A549 (cell line): Measurements from ENCODE around the gene FSTL5. TPM values are rescaled to one million over a fixed set of nuclear protein-coding genes. Genes with fewer than 3 reads are reported as not detected.
A peak's percentile ranks its signal among the peaks of the same experiment; 100 is the strongest.

Source experiments
- ATAC-seq, 2 experiments: fragments of 200-7000 bp in 1 of 2; fragments of >200 bp in 1 of 2; cut with Nextera tagmentation in 1 of 2; cut with Tn5 transposase in 1 of 2; 3 replicates each; pipeline versions ENCODE4 v1.8.0 to v1.9.1; 2018 to 2020; ENCODE audit warnings: mild to moderate bottlenecking in 1 of 2, moderate library complexity in 1 of 2
- CTCF ChIA-PET: fragments of 300-600 bp; sonication (Branson Sonifier 250); formaldehyde crosslinking; extraction: SDS; loops from one replicate; lab custom pipeline; 2021; ENCODE audit warnings: antibody characterized with exemption, inconsistent platforms; lab: Yijun Ruan, JAX
- POLR2A ChIA-PET: fragments of 350-600 bp; formaldehyde crosslinking; extraction: SDS; loops from one replicate; lab custom pipeline; 2021; ENCODE audit warnings: antibody characterized with exemption, inconsistent platforms; lab: Yijun Ruan, JAX
- DNase-seq, 2 experiments: peaks; one replicate each; pipeline versions ENCODE4 v3.0.0 to v3.0.0-alpha.2; 2011 to 2016; ENCODE audit warnings: low read depth in 1 of 2, low spot score in 1 of 2
- FAIRE-seq: peaks from 2 replicates; lab custom pipeline; 2011; peaks lifted over from hg19 to GRCh38; lab: Jason Lieb, UNC
- H3K27ac ChIP-seq, 2 experiments: fragments of >200 bp; sonication (Bioruptor Twin); formaldehyde crosslinking; 3 replicates each; pipeline ENCODE4 v1.5.1; 2016 to 2017
- H3K4me1 ChIP-seq: fragments of >200 bp; sonication (Bioruptor Twin); formaldehyde crosslinking; 3 replicates; pipeline ENCODE4 v1.6.1; 2016
- H3K4me2 ChIP-seq: fragments of >200 bp; sonication (Bioruptor Twin); formaldehyde crosslinking; 3 replicates; pipeline ENCODE4 v1.6.1; 2016
- H3K4me3 ChIP-seq: fragments of >200 bp; sonication (Bioruptor Twin); formaldehyde crosslinking; 3 replicates; pipeline ENCODE4 v1.5.1; 2016
- H3K9me3 ChIP-seq: fragments of >200 bp; sonication (Bioruptor Twin); formaldehyde crosslinking; 3 replicates; pipeline ENCODE4 v1.6.1; 2016
- BHLHE40 ChIP-seq: IDR thresholded peaks from 2 replicates; pipeline ENCODE4 v1.6.1; 2012; ENCODE audit warnings: low read depth, low read length, inconsistent platforms
- CBX2 ChIP-seq: fragments of 200-600 bp; sonication (generic); IDR thresholded peaks from 2 replicates; pipeline ENCODE4 v1.6.1; 2016; ENCODE audit warnings: low read depth, mild to moderate bottlenecking, borderline replicate concordance
- CBX8 ChIP-seq: fragments of 200-600 bp; sonication (generic); IDR thresholded peaks from 2 replicates; pipeline ENCODE4 v1.6.1; 2016
- CEBPB ChIP-seq, 2 experiments: fragments of >200 bp in 1 of 2; sonication (Bioruptor Twin) in 1 of 2; formaldehyde crosslinking in 1 of 2; IDR thresholded peaks; 2 replicates each; pipeline ENCODE4 v1.6.1; 2012 to 2016
- CHD2 ChIP-seq: fragments of 150-350 bp; IDR thresholded peaks from 2 replicates; pipeline ENCODE4 v1.6.1; 2014; ENCODE audit warnings: low read length; ENCODE audit not compliant: partially characterized antibody
- CHD4 ChIP-seq: fragments of 200-600 bp; sonication (generic); IDR thresholded peaks from 2 replicates; pipeline ENCODE4 v1.6.1; 2016; ENCODE audit warnings: antibody characterized with exemption, mild to moderate bottlenecking, borderline replicate concordance
- ESRRA ChIP-seq: fragments of 150-350 bp; IDR thresholded peaks from 2 replicates; pipeline ENCODE4 v1.6.1; 2014; ENCODE audit warnings: mild to moderate bottlenecking, low read length, borderline replicate concordance
- FOSB ChIP-seq: fragments of 250-450 bp; sonication (Bioruptor Pico); IDR thresholded peaks from 2 replicates; pipeline ENCODE4 v1.5.0; 2020; ENCODE audit warnings: mild to moderate bottlenecking, moderate library complexity
- FOSL2 ChIP-seq, 2 experiments: fragments of 450-650 bp in 1 of 2; fragments of >200 bp in 1 of 2; sonication (Bioruptor Twin) in 1 of 2; formaldehyde crosslinking; IDR thresholded peaks; 2 replicates each; pipeline versions ENCODE4 v1.5.0 to v1.6.1; 2016 to 2020; ENCODE audit warnings: mild to moderate bottlenecking in 1 of 2, moderate library complexity in 1 of 2
- FOXS1 ChIP-seq: fragments of 250-450 bp; sonication (Bioruptor Pico); IDR thresholded peaks from 2 replicates; pipeline ENCODE4 v1.5.0; 2020; ENCODE audit warnings: mild to moderate bottlenecking, moderate library complexity
- GATA3 ChIP-seq: IDR thresholded peaks from 2 replicates; pipeline ENCODE4 v1.6.1; 2012; ENCODE audit warnings: borderline replicate concordance
- HEYL ChIP-seq: fragments of 250-450 bp; sonication (Bioruptor Pico); IDR thresholded peaks from 2 replicates; pipeline ENCODE4 v1.8.0; 2021; ENCODE audit warnings: mild to moderate bottlenecking, moderate library complexity
- HOXB13 ChIP-seq: fragments of 250-450 bp; sonication (Bioruptor Pico); IDR thresholded peaks from 2 replicates; pipeline ENCODE4 v1.5.0; 2020; ENCODE audit warnings: low read depth, mild to moderate bottlenecking, moderate library complexity
- HOXB5 ChIP-seq: fragments of 250-450 bp; sonication (Bioruptor Pico); IDR thresholded peaks from 2 replicates; pipeline ENCODE4 v1.5.0; 2020; ENCODE audit warnings: mild to moderate bottlenecking, moderate library complexity
- JUNB ChIP-seq: fragments of >200 bp; sonication (Bioruptor Twin); formaldehyde crosslinking; IDR thresholded peaks from 2 replicates; pipeline ENCODE4 v1.6.1; 2016
- KDM5A ChIP-seq: fragments of 200-600 bp; sonication (generic); IDR thresholded peaks from 2 replicates; pipeline ENCODE4 v1.6.1; 2016; ENCODE audit warnings: antibody characterized with exemption, mild to moderate bottlenecking
- MAZ ChIP-seq: fragments of 150-350 bp; IDR thresholded peaks from 2 replicates; pipeline ENCODE4 v1.6.1; 2014; ENCODE audit warnings: antibody characterized with exemption, low read depth, low read length, borderline replicate concordance
- MYC ChIP-seq: IDR thresholded peaks from 2 replicates; pipeline ENCODE4 v1.6.1; 2012; ENCODE audit warnings: mild to moderate bottlenecking, inconsistent platforms, low read length, improper control_type of control experiment, borderline replicate concordance
- NFE2L2 ChIP-seq: fragments of 150-350 bp; conservative IDR thresholded peaks from 2 replicates; pipeline ENCODE4 v1.6.1; 2014; ENCODE audit warnings: low read length
- NR3C1 ChIP-seq: fragments of >200 bp; sonication (Bioruptor Twin); formaldehyde crosslinking; IDR thresholded peaks from 3 replicates; pipeline ENCODE4 v1.6.1; 2017
- POLR2A ChIP-seq: IDR thresholded peaks from 2 replicates; pipeline ENCODE4 v1.6.1; 2012; ENCODE audit warnings: mild to moderate bottlenecking, low read length
- RFX5 ChIP-seq: fragments of 450-650 bp; IDR thresholded peaks from 2 replicates; pipeline ENCODE4 v1.7.1; 2014; ENCODE audit warnings: antibody characterized with exemption, mild to moderate bottlenecking, moderate library complexity
- SREBF2 ChIP-seq: fragments of 450-650 bp; IDR thresholded peaks from 2 replicates; pipeline ENCODE4 v1.6.1; 2014; ENCODE audit warnings: mild to moderate bottlenecking, moderate library complexity
- TFCP2L1 ChIP-seq: fragments of 250-450 bp; sonication (Bioruptor Pico); IDR thresholded peaks from 2 replicates; pipeline ENCODE4 v1.5.0; 2021; ENCODE audit warnings: mild to moderate bottlenecking
- ZNF302 ChIP-seq: fragments of 250-450 bp; sonication (Bioruptor Pico); IDR thresholded peaks from 2 replicates; pipeline ENCODE4 v1.9.0; 2021; ENCODE audit warnings: inconsistent platforms, mild to moderate bottlenecking, moderate library complexity
- ZSCAN20 ChIP-seq: fragments of 250-450 bp; sonication (Bioruptor Pico); IDR thresholded peaks from 2 replicates; pipeline ENCODE4 v1.8.0; 2022; ENCODE audit warnings: mild to moderate bottlenecking, moderate library complexity
- WGBS: methylation state at CpG from one replicate; pipeline ENCODE4 v1.1.6; 2017; ENCODE audit errors: missing lambda C conversion rate; 5-methylcytosine and 5-hydroxymethylcytosine counted together
- polyA plus RNA-seq, 4 experiments: library from polyadenylated mRNA; depleted of rRNA in 3 of 4; stranded (reverse); fragments of >200 nt; fragmentation: RNase III in 1 of 4; extraction: RNeasy Plus Mini Kit Qiagen cat#74134 plus additional on column Dnase treatment in 1 of 4; gene quantifications; 2 replicates in 3 of 4; 3 replicates in 1 of 4; pipeline ENCODE4 v1.2.3, GENCODE V29; 2011 to 2017
- TF ChIP-seq, protein P1 (sequence below): fragments of 150-350 bp; IDR thresholded peaks from 2 replicates; pipeline ENCODE4 v1.6.1; 2014; ENCODE audit warnings: low read depth, mild to moderate bottlenecking, low read length
- TF ChIP-seq, protein P2 (sequence below): IDR thresholded peaks from 2 replicates; pipeline ENCODE4 v1.6.1; 2012
- TF ChIP-seq, protein P3 (sequence below): fragments of 200-600 bp; sonication (generic); IDR thresholded peaks from 2 replicates; pipeline ENCODE4 v1.6.1; 2016; ENCODE audit warnings: antibody characterized with exemption, mild to moderate bottlenecking, moderate library complexity
- TF ChIP-seq, protein P4 (sequence below): fragments of >200 bp; sonication (Bioruptor Twin); formaldehyde crosslinking; IDR thresholded peaks from 2 replicates; pipeline ENCODE4 v1.6.1; 2016
- TF ChIP-seq, protein P5 (sequence below): fragments of 450-650 bp; IDR thresholded peaks from 2 replicates; pipeline ENCODE4 v1.6.1; 2014; ENCODE audit warnings: antibody characterized with exemption

Gene FSTL5
- polyA plus RNA-seq, 2 of the 4 experiments (the other 2 are of a cell fraction): 0.06 to 0.10 TPM

DNA sequence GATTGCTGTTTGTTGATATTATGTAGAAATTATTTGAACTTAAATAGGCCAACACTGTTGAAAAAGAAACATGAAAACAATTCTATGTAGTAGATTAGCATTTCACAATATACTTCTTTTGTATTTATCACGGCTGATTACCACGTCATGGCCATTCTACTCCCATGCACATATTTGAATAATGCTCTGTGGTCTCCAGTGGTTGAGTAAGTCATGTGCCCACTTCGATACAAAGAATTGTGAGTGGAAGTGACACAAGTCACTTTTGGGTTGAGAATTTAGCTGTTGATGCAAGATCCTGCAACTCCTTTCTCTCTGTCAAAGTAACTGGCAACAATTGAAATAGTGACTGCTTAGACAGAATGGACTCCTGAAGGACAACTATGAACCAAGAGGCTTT, 6.7 kb upstream of the FSTL5 start:
- Histone ChIP-seq H3K4me2 (no peak overlapping the region), H3K9me3 (no peaks in the 10 kb centered on the region), H3K27ac (no peak overlapping the region), H3K4me3 (no peak overlapping the region), H3K4me1 (no peaks in the 10 kb centered on the region; the same call in 2 of the 3 replicates)
- ChIA-PET CTCF (no interaction called here), POLR2A (no interaction called here)
- TF ChIP-seq HOXB5 (CRISPR knock-in tag) (no peak), NFE2L2 (no peak), TFCP2L1 (CRISPR knock-in tag) (no peak), FOSL2 (IDR thresholded peaks at IDR 0.05) (no peak), FOSL2 (CRISPR knock-in tag; IDR thresholded peaks at IDR 0.05) (no peak), FOSB (CRISPR knock-in tag) (no peak), CHD2 (no peak), ESRRA (no peak)
- TF ChIP-seq, protein P1, sequence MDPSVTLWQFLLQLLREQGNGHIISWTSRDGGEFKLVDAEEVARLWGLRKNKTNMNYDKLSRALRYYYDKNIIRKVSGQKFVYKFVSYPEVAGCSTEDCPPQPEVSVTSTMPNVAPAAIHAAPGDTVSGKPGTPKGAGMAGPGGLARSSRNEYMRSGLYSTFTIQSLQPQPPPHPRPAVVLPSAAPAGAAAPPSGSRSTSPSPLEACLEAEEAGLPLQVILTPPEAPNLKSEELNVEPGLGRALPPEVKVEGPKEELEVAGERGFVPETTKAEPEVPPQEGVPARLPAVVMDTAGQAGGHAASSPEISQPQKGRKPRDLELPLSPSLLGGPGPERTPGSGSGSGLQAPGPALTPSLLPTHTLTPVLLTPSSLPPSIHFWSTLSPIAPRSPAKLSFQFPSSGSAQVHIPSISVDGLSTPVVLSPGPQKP: no peak
- ATAC-seq (no peak), FAIRE-seq (no peak), DNase-seq (no peak)
- WGBS: 48% methylated on average over 3 of the region's 3 CpGs

DNA sequence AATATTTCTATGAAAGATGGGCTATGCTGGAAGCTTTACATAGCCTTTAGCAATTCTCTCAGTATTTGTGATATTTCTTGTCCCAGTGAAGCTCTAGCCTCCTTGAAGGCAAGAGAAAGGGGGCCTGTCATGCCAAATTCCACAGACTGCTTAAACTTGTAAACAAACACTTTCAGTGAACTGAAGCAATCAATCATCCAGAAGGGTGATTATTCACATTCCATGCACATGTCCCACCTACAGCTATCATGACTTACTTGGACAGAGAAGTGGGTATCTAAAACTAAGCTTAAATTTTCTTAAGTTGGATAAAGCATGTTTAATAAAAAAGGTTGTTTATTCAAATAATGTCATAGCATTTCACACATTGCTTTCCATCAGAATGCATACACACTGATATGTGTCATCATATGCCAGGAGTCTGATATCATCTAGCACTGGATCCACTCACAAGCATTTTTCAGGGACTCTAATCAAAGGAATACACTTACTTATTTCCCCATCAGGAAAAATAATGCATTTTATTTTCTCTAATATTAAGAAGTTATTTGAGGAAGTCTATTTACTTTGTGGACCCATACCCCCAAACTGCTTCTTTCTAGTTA, 1.2 kb upstream of the FSTL5 start:
- FAIRE-seq (no peak), ATAC-seq (no peak), DNase-seq (no peak)
- H3K4me2 ChIP-seq: peak overlapping the region; percentile 86
- peaks cover 5% of the 10 kb centered on the region; the same call in 1 of the 3 replicates for H3K4me1 ChIP-seq
- no peaks in the 10 kb centered on the region for H3K9me3 ChIP-seq
- no peak overlapping the region for H3K27ac ChIP-seq
- CTCF ChIA-PET: no interaction called here
- POLR2A ChIA-PET: no interaction called here
- peak overlapping the region; percentile 54; the same call in 1 of the 3 replicates for H3K4me3 ChIP-seq
- TF ChIP-seq CBX8 (no peak), MYC (no peak), RFX5 (no peak), CEBPB (IDR thresholded peaks at IDR 0.05) (no peak), JUNB (no peak), POLR2A (no peak), FOXS1 (CRISPR knock-in tag) (no peak), SREBF2 (no peak), MAZ (no peak), ZSCAN20 (CRISPR knock-in tag) (no peak)
- TF ChIP-seq, protein P2, sequence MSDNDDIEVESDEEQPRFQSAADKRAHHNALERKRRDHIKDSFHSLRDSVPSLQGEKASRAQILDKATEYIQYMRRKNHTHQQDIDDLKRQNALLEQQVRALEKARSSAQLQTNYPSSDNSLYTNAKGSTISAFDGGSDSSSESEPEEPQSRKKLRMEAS: no peak
- TF ChIP-seq, protein P3, sequence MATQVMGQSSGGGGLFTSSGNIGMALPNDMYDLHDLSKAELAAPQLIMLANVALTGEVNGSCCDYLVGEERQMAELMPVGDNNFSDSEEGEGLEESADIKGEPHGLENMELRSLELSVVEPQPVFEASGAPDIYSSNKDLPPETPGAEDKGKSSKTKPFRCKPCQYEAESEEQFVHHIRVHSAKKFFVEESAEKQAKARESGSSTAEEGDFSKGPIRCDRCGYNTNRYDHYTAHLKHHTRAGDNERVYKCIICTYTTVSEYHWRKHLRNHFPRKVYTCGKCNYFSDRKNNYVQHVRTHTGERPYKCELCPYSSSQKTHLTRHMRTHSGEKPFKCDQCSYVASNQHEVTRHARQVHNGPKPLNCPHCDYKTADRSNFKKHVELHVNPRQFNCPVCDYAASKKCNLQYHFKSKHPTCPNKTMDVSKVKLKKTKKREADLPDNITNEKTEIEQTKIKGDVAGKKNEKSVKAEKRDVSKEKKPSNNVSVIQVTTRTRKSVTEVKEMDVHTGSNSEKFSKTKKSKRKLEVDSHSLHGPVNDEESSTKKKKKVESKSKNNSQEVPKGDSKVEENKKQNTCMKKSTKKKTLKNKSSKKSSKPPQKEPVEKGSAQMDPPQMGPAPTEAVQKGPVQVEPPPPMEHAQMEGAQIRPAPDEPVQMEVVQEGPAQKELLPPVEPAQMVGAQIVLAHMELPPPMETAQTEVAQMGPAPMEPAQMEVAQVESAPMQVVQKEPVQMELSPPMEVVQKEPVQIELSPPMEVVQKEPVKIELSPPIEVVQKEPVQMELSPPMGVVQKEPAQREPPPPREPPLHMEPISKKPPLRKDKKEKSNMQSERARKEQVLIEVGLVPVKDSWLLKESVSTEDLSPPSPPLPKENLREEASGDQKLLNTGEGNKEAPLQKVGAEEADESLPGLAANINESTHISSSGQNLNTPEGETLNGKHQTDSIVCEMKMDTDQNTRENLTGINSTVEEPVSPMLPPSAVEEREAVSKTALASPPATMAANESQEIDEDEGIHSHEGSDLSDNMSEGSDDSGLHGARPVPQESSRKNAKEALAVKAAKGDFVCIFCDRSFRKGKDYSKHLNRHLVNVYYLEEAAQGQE: no peak

DNA sequence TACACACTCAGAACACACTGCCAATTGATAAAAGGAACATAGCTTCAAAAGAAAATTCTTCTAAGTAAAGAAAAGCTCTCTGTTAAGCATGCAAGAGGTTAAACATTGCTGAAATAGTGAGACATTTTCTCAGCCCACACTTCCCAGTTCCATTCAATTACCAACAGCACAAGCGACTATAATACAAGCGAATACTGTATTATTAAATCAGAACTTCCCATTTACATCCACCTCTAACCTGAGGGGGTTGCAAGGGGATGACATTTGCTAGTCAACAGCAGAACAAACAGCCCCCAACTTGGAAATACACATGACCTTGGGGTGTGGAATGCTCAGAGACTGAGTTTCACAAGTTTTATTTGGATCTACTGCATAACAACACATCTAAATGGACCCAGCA, 1.1 kb downstream of the FSTL5 start:
- peaks cover 5% of the 10 kb centered on the region; the same call in 1 of the 3 replicates for H3K4me1 ChIP-seq
- CTCF ChIA-PET: no interaction called here
- no peaks in the 10 kb centered on the region for H3K9me3 ChIP-seq
- H3K4me2 ChIP-seq: no peak overlapping the region
- FAIRE-seq (no peak), DNase-seq (no peak), ATAC-seq (no peak)
- no peak overlapping the region for H3K27ac ChIP-seq
- H3K4me3 ChIP-seq: no peak overlapping the region
- 48% methylated on average over 2 of the region's 2 CpGs for WGBS
- POLR2A ChIA-PET: no interaction called here
- TF ChIP-seq ZNF302 (no peak), KDM5A (no peak), GATA3 (no peak), HEYL (CRISPR knock-in tag) (no peak), CHD4 (no peak), CBX8 (no peak), FOXS1 (CRISPR knock-in tag) (no peak), BHLHE40 (no peak), NR3C1 (no peak), HOXB13 (CRISPR knock-in tag) (no peak), CBX2 (no peak), MYC (no peak), CEBPB (IDR thresholded peaks at IDR 0.05) (no peak)
- TF ChIP-seq, protein P2: no peak
- TF ChIP-seq, protein P4, sequence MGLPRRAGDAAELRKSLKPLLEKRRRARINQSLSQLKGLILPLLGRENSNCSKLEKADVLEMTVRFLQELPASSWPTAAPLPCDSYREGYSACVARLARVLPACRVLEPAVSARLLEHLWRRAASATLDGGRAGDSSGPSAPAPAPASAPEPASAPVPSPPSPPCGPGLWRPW: no peak
- TF ChIP-seq, protein P5, sequence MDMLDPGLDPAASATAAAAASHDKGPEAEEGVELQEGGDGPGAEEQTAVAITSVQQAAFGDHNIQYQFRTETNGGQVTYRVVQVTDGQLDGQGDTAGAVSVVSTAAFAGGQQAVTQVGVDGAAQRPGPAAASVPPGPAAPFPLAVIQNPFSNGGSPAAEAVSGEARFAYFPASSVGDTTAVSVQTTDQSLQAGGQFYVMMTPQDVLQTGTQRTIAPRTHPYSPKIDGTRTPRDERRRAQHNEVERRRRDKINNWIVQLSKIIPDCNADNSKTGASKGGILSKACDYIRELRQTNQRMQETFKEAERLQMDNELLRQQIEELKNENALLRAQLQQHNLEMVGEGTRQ: no peak
